Muscle layer of colon (tissue), 2 donors: ENCODE measurements around the gene RGS16.

Experiments
- H3K27ac ChIP-seq: one replicate; pipeline ENCODE4 v1.7.0; 2013; ENCODE audit warnings: low read depth, mild to moderate bottlenecking, low read length, moderate library complexity
- H3K27me3 ChIP-seq, 2 donors: one replicate each; pipeline ENCODE4 v1.7.0; 2013; ENCODE audit warnings: low read length in 2 of 2, mild to moderate bottlenecking in 2 of 2; ENCODE audit not compliant: insufficient read depth in 2 of 2, control insufficient read depth in 1 of 2
- H3K36me3 ChIP-seq: one replicate; pipeline ENCODE4 v1.7.0; 2013; ENCODE audit warnings: mild to moderate bottlenecking, low read length; ENCODE audit not compliant: insufficient read depth
- H3K4me1 ChIP-seq: one replicate; pipeline ENCODE4 v1.7.0; 2013; ENCODE audit warnings: mild to moderate bottlenecking, low read length; ENCODE audit not compliant: insufficient read depth
- H3K4me3 ChIP-seq, 2 donors: one replicate each; pipeline ENCODE4 v1.7.0; 2013; ENCODE audit warnings: low read length in 2 of 2, low read depth in 1 of 2, mild to moderate bottlenecking in 1 of 2, moderate library complexity in 1 of 2
- H3K9ac ChIP-seq: one replicate; pipeline ENCODE4 v1.7.0; 2013; ENCODE audit warnings: low read length
- H3K9me3 ChIP-seq: one replicate; pipeline ENCODE4 v1.7.0; 2013; ENCODE audit warnings: mild to moderate bottlenecking, low read length
- donor health status: abdominal sarcoma.
- donor health status: Adenocarcinoma of cecum.

The RGS16 gene

DNA sequence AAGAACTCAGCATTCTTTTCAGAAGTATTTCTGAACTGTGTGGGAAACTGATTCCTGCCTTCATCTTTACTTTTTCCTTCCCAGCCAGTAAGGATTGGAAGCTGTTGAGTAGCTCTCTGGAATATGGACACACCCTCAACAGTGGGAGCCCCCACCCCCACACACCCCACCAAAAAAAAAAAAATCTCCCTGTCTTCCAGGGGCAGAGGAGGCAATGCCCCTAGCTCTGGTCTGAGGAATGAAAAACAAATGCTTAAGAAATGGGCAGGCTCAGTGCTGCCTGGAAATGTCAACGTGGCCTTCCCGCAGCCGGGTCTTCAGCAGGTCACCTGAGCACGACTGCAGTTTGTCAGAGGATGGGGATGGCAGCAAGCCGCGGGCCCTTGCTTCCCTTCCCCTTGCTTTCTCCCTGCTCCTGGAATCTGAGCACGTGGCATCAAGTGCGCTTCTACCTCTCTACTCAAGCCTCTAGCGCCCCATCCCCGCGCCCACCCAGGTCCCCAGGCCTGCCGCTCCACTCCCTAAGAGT is 479 bp downstream of the RGS16 start:
- peaks cover 23% of the 10 kb centered on the region for H3K4me1 ChIP-seq
- H3K27me3 ChIP-seq: no peaks in the 10 kb centered on the region
- H3K27ac ChIP-seq: peak overlapping the region; percentile 63
- no peaks in the 10 kb centered on the region for H3K36me3 ChIP-seq
- no peak overlapping the region for H3K9ac ChIP-seq
- H3K4me3 ChIP-seq: peak overlapping the region; percentile 63 to 70
- no peaks in the 10 kb centered on the region for H3K9me3 ChIP-seq

DNA sequence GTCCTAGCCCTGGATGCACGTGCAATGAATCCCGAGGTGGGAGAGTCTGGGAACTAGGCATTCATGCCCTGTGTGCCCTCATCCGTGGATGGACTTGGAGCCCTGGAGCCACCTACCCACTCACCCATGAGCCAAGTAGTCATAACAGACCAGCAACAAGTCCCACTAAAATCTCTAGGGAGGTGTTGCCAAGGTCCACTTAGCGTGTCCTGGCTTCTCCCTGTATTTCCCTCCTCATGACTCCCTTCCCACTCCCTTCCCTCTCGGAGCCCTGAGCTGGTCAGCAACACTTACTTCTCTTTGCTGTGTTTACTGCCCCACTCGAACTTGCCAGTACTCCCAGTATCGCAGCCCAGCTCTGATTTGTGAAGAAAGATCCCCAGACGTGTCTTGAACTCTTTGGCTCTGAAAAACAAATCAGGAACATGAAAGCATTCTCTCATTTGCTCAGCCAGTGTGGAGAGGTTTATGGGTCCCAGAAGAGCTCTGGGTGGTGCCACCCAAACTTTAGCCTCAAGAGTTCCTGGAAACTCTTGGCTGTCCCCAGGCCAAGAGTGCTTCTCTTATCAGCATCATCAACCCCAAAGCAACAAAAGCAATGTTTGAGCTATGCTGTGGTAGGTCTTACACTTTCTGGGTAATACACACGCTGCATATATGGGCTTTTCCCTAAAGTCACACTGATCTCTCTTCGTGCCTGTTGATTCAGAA is 1.1 kb downstream of the RGS16 start:
- no peaks in the 10 kb centered on the region for H3K27me3 ChIP-seq
- no peaks in the 10 kb centered on the region for H3K9me3 ChIP-seq
- peak overlapping the region in 1 of 2 donors; percentile 63 for H3K4me3 ChIP-seq
- peak overlapping the region; percentile 3 for H3K9ac ChIP-seq
- H3K36me3 ChIP-seq: no peaks in the 10 kb centered on the region
- H3K4me1 ChIP-seq: peaks cover 23% of the 10 kb centered on the region
- no peak overlapping the region for H3K27ac ChIP-seq

DNA sequence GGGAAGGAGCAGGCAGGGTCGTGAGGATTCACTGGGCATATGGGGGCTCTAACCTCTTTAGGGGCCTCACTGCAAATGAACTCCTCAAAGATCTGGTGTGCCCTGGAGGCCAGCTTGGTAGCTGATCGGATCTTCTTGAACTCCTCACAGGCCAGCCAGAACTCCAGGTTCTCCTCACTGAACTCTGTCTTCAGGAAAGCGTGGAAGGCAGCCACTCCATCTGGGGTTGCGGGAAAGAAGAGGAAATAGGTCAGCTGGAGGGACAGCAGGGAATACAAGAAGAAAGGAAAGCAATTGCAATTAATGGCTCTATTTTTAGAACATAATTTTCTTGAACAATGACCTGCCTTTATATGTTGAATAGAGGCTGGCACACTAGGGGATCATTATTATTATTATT is 2.3 kb downstream of the RGS16 start:
- H3K4me1 ChIP-seq: peaks cover 23% of the 10 kb centered on the region
- H3K36me3 ChIP-seq: no peaks in the 10 kb centered on the region
- peak overlapping the region in 1 of 2 donors; percentile 10 for H3K4me3 ChIP-seq
- H3K9me3 ChIP-seq: no peaks in the 10 kb centered on the region
- peak overlapping the region; percentile 8 for H3K9ac ChIP-seq
- no peaks in the 10 kb centered on the region for H3K27me3 ChIP-seq
- H3K27ac ChIP-seq: no peak overlapping the region

DNA sequence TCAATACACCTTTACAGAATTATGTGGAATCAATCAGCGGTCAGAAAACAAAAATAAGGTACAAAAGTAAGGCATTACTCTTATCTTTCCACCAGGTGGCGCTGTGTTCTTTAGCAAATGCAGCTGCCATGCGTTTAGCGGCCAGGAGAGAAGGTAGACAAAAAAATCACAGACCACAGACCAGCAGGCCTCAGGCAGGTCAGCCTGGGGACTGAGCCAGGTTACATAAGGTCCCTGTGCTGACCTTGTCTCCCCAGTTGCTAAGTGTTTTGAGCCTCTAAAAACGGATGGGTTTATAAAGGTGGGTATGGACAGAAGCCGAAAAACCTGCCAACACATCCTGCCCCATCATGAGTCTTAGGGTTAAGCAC is 2.8 kb downstream of the RGS16 start:
- Histone ChIP-seq H3K27ac (no peak overlapping the region), H3K4me1 (peaks cover 23% of the 10 kb centered on the region), H3K9ac (peak overlapping the region; percentile 8), H3K9me3 (no peaks in the 10 kb centered on the region), H3K4me3 (peak overlapping the region in 1 of 2 donors; percentile 10), H3K27me3 (no peaks in the 10 kb centered on the region), H3K36me3 (no peaks in the 10 kb centered on the region)

DNA sequence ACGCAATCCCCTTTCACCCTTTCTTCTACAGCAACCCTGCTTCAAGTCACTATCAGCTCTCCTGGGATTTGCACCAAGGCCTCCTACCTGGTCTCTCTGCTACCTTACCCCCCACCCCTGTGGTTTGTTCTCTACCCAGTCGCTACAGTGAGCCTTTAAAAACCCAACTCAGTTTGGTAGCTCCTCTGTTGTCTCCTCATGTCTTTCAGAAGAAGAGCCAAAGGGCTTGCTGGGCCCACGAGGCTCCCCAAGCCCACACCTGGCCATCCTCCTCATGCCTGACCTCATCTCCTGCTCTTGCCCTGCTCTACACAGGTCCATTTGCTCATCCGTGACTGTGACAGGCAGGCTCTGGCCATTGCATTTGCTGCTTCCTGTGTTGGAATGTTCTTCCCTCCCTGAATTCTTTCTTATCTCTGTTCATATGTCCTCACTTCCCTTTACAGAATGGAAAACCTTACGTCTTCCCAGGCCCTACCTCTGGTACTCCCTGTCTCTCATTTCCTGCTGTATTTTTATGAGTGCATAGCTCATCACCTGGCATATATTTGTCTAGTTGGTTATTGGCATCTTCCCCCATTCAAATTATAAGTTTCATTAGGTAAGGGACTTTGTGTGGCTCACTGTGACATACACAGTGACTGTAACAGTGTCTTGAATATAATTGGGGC is 3.3 kb downstream of the RGS16 start:
- H3K4me1 ChIP-seq: peaks cover 23% of the 10 kb centered on the region
- H3K27ac ChIP-seq: no peak overlapping the region
- H3K4me3 ChIP-seq: no peak overlapping the region
- H3K9ac ChIP-seq: no peak overlapping the region
- H3K27me3 ChIP-seq: no peaks in the 10 kb centered on the region
- no peaks in the 10 kb centered on the region for H3K9me3 ChIP-seq
- H3K36me3 ChIP-seq: no peaks in the 10 kb centered on the region

DNA sequence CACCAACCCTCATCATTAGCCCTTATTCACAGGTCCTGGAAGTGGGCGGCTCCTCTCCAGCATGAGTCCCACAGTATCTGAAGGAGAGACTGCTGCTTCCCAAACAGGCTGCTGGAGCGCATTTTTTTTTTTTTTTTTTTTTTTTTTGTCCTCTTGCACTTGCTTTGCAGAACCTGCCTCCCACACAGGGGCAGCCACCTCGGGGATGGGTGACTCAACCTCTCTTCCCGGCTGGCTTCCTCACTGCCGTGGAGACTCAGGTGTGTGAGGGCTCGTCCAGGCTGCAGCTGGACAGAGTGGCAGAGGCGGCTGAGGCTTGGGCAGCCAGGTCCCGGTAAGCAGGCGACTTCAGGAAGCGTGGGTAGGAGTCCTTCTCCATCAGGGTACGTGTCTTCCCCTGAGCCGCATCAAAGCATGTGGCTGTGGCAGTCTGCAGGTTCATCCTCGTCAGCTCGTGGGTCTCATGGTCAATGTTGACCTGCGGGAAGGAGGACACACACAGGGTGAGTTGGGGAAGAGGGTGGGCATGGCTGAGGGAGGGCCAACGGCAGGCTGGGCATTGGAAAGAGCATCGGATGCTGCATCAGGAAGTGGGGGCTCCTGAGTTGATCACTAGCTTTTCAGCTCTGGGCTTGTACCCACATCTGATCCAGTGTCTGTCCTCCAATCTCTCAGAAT is 4.0 kb downstream of the RGS16 start:
- Histone ChIP-seq H3K4me3 (no peak overlapping the region), H3K9ac (no peak overlapping the region), H3K36me3 (no peaks in the 10 kb centered on the region), H3K27me3 (no peaks in the 10 kb centered on the region), H3K9me3 (no peaks in the 10 kb centered on the region), H3K4me1 (peaks cover 23% of the 10 kb centered on the region), H3K27ac (no peak overlapping the region)

DNA sequence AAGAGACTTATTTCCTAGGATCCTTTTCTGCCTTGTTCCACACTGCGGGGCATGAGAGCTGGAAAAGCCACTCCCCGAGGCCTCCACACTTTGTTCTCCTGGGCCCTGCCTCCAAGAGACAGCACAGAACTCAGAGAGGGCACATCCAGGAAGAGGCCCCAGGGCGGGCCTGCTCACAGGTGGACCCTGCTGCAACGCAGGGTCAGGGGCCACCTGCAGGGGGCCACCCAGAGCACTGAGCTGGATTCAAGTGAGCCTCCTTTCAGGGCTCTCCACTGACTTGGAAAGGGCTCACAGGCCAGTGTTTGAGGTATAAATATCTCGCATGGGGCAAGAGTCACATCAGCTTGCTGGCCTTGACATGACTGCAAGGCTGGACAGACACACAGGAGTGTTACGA is 4.8 kb downstream of the RGS16 start:
- no peaks in the 10 kb centered on the region for H3K9me3 ChIP-seq
- H3K27ac ChIP-seq: no peak overlapping the region
- H3K4me3 ChIP-seq: no peak overlapping the region
- no peak overlapping the region for H3K9ac ChIP-seq
- H3K4me1 ChIP-seq: peaks cover 18% of the 10 kb centered on the region
- no peaks in the 10 kb centered on the region for H3K27me3 ChIP-seq
- H3K36me3 ChIP-seq: no peaks in the 10 kb centered on the region

DNA sequence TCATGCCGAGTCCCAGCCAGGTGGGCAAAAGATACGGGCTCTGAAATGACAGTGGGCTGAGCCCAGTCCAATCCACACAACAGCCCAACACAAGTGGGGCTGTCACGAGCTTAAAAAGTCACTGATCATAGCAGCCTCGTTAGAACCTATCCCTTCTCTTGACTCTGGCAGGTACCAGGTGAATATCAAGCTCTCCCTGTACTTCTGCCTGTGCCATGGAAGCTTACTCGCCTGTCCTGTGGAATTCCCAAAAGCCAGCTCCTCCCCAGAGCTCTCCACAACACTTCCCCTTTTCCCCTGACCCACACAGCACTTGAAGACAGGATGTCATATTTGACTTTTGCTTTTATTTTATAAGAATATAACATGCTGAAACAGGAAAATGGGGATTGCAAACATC is 5.9 kb downstream of the RGS16 start:
- H3K36me3 ChIP-seq: no peaks in the 10 kb centered on the region
- H3K27me3 ChIP-seq: no peaks in the 10 kb centered on the region
- no peaks in the 10 kb centered on the region for H3K9me3 ChIP-seq
- peaks cover 10% of the 10 kb centered on the region for H3K4me1 ChIP-seq
- no peak overlapping the region for H3K27ac ChIP-seq
- no peak overlapping the region for H3K9ac ChIP-seq
- H3K4me3 ChIP-seq: no peak overlapping the region

DNA sequence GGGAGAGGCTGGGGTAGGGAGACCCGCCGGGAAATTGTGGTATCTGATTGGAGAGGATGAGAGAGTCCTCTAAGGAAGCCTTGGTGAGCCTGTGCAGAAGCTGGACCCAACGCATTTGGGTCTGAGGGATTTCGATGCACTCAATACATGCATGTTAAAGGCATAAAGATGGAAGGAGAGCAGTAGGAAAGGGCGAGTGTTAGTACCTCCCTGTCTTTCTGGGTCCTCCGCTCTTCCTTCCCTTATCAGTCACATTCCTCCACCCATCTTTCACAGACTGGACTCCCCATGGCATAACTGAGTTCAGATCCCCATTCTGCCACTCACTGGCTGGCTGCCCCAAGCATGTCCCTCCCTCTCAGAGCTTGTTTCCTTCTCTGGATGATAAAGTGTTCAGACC is 7.3 kb downstream of the RGS16 start:
- no peak overlapping the region for H3K4me3 ChIP-seq
- H3K27me3 ChIP-seq: no peaks in the 10 kb centered on the region
- no peak overlapping the region for H3K9ac ChIP-seq
- H3K4me1 ChIP-seq: peaks cover 10% of the 10 kb centered on the region
- H3K27ac ChIP-seq: no peak overlapping the region
- no peaks in the 10 kb centered on the region for H3K36me3 ChIP-seq
- H3K9me3 ChIP-seq: no peaks in the 10 kb centered on the region

DNA sequence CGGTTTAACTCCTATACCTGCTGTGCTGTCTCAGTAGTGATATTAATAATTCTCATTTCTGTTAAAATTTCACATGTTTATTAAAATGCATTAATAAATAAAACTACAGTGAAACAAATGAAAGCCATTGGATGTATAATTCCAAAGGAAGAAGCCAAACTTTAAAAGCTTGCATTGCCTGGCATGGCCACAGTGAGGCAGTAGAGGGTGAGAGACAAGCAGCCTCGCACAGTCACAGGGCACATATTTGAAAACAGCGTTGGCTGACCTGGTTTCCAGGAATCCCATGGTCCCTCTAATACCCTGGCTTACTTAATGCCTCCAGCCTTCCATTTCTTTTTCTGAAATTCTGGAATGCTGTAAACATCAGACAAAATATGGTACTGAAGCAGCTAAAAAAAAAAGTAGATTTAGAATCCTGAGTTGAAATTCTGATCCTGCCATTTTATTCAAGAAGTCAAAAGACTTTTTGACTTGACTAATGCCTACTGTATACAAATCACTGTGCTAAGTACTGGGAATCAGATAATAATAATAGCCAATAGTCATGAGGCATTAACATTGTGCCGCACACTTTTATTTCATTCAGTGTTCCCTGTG is 8.4 kb downstream of the RGS16 start:
- H3K4me3 ChIP-seq: no peak overlapping the region
- H3K27ac ChIP-seq: no peak overlapping the region
- H3K36me3 ChIP-seq: no peaks in the 10 kb centered on the region
- no peaks in the 10 kb centered on the region for H3K4me1 ChIP-seq
- no peaks in the 10 kb centered on the region for H3K9me3 ChIP-seq
- H3K9ac ChIP-seq: no peak overlapping the region
- H3K27me3 ChIP-seq: no peaks in the 10 kb centered on the region

DNA sequence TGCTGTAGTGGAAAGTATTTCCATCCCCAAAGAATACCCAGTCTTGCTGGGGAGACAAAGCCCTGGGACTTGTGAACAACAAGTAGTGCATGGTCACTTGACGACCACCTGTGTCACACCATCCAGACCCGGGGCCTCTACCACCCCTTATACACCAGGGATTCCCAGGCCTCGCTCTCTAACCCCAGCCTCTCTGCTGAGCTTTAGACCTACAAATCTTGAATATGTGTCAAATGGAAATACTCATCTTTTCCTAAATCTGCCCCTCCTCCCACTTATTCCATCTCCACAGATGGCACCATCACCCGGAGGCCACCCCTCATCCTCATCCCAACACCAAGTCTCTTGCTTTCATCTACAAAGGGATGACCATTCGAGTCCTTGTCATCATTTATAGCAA is 14.3 kb downstream of the RGS16 start:
- H3K9ac ChIP-seq: no peak overlapping the region
- H3K36me3 ChIP-seq: no peaks in the 10 kb centered on the region
- no peak overlapping the region for H3K4me3 ChIP-seq
- no peak overlapping the region for H3K27ac ChIP-seq
- H3K27me3 ChIP-seq: no peaks in the 10 kb centered on the region
- peaks cover 15% of the 10 kb centered on the region for H3K4me1 ChIP-seq
- H3K9me3 ChIP-seq: no peaks in the 10 kb centered on the region
